Motor neuron (in vitro differentiated cells): ENCODE results near the gene TMEM255A. TPM values are rescaled to one million over a fixed set of nuclear protein-coding genes. Genes with fewer than 3 reads are reported as not detected.

Experiments
- total RNA-seq, 8 experiments: library from RNA; unstranded; fragments of 300-600 nt; gene quantifications; 2 replicates each; pipeline versions ENCODE4 v1.2.3 to v1.2.4, GENCODE V29; 2022

The TMEM255A gene
- total RNA-seq, 8 experiments from 2014 or later: 0.28 to 16.3 (median 7.5) TPM

Other genes starting within 250 kb of the TMEM255A start
- under 1 TPM in 3 of 8 experiments, not detected in 5; 0.11 to 0.43 (median 0.42) TPM for gene RHOXF2B, start 233.8 kb downstream of the TMEM255A start, total RNA-seq
- gene RHOXF1, start 195.5 kb downstream of the TMEM255A start, total RNA-seq: under 1 TPM in 2 of 8 experiments, not detected in 6; 0.16 to 0.82 TPM
- gene RHOXF2, start 152.8 kb downstream of the TMEM255A start, total RNA-seq: 1 to 10 TPM in 2 of 8 experiments, under 1 TPM in 6; 0.13 to 1.3 (median 0.64) TPM
- 10 to 100 TPM; 15.2 to 26.7 (median 19.1) TPM for gene ZBTB33, start 60.6 kb downstream of the TMEM255A start, total RNA-seq
- under 1 TPM in 4 of 8 experiments, not detected in 4; 0.08 to 0.14 (median 0.10) TPM for gene ATP1B4, start 50.6 kb upstream of the TMEM255A start, total RNA-seq
- 100 to 1,000 TPM in 4 of 8 experiments, 10 to 100 TPM in 4; 30.8 to 197 (median 80.6) TPM for gene LAMP2, start 157.8 kb upstream of the TMEM255A start, total RNA-seq
- 10 to 100 TPM; 35.1 to 69.6 (median 42.5) TPM for gene CUL4B, start 249.5 kb upstream of the TMEM255A start, total RNA-seq